Neural progenitor cell (in vitro differentiated cells): ENCODE measurements around the gene RAI1.

Source experiments
- EZH2 ChIP-seq: fragments of 200-600 bp; sonication (generic); IDR thresholded peaks from 2 replicates; pipeline ENCODE4 v1.6.1; 2017; ENCODE audit warnings: antibody characterized with exemption, mild to moderate bottlenecking, moderate library complexity
- EZH2phosphoT487 ChIP-seq: fragments of 200-600 bp; sonication (generic); IDR thresholded peaks from 2 replicates; pipeline ENCODE4 v1.6.1; 2017; ENCODE audit warnings: antibody characterized with exemption
- TF ChIP-seq, protein P1 (sequence below): fragments of 200-600 bp; sonication (generic); IDR thresholded peaks from 2 replicates; pipeline ENCODE4 v1.5.1; 2017; ENCODE audit warnings: antibody characterized with exemption, mild to moderate bottlenecking

DNA sequence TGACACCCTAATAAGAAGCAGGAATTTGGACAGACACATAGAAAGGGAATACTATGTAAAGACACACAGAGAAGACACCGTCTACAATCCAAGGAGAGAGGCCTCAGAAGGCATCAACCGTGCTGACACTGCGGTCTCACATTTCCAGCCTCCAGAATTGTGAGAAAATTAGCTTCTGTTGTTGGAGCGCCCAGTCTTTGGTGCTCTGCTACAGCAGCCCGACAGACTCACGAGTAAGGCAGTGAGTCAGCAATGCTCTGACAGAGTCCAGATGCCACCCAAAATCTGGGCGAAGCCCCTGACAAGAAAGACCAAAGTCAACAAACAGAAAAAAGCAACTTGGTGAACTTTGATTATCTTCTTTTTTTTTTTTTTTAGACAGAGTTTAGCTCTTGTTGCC, 32.5 kb upstream of the RAI1 start:
- TF ChIP-seq, protein P1, sequence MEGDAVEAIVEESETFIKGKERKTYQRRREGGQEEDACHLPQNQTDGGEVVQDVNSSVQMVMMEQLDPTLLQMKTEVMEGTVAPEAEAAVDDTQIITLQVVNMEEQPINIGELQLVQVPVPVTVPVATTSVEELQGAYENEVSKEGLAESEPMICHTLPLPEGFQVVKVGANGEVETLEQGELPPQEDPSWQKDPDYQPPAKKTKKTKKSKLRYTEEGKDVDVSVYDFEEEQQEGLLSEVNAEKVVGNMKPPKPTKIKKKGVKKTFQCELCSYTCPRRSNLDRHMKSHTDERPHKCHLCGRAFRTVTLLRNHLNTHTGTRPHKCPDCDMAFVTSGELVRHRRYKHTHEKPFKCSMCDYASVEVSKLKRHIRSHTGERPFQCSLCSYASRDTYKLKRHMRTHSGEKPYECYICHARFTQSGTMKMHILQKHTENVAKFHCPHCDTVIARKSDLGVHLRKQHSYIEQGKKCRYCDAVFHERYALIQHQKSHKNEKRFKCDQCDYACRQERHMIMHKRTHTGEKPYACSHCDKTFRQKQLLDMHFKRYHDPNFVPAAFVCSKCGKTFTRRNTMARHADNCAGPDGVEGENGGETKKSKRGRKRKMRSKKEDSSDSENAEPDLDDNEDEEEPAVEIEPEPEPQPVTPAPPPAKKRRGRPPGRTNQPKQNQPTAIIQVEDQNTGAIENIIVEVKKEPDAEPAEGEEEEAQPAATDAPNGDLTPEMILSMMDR = no peak
- TF ChIP-seq EZH2 (no peak), EZH2phosphoT487 (no peak)
